MCF 10A (cell line): ENCODE measurements around the gene ZNF652. TPM values are rescaled to one million over a fixed set of nuclear protein-coding genes. Genes with fewer than 3 reads are reported as not detected.

Experiments
- BruUV-seq: library from RNA; stranded (reverse); fragments of 400-500 nt; replicated peaks from 2 replicates; lab custom pipeline; 2021; lab: Mats Ljungman, UMichigan
- CTCF ChIA-PET: fragments of 300-600 bp; sonication (Branson Sonifier 250); formaldehyde crosslinking; extraction: SDS; loops from one replicate; lab custom pipeline; 2021; ENCODE audit warnings: antibody characterized with exemption, inconsistent platforms; lab: Yijun Ruan, JAX
- POLR2A ChIA-PET: fragments of 300-600, 350-650 bp; sonication (Branson Sonifier 250); formaldehyde crosslinking; extraction: SDS; loops from one replicate; lab custom pipeline; 2020; ENCODE audit warnings: antibody characterized with exemption, inconsistent platforms; lab: Yijun Ruan, JAX
- DNase-seq: peaks from one replicate; pipeline ENCODE4 v3.0.0-alpha.2; 2018; ENCODE audit not compliant: unreplicated experiment
- H3K27ac Mint-ChIP-seq: one replicate; pipeline ENCODE4 v1.8.0; 2022; ENCODE audit warnings: mild to moderate bottlenecking, low read depth, mixed read lengths; ENCODE audit not compliant: unreplicated experiment
- H3K27me3 Mint-ChIP-seq: one replicate; pipeline ENCODE4 v1.8.0; 2022; ENCODE audit warnings: mixed read lengths; ENCODE audit not compliant: insufficient read depth, unreplicated experiment
- H3K36me3 Mint-ChIP-seq: one replicate; pipeline ENCODE4 v1.8.0; 2022; ENCODE audit warnings: mild to moderate bottlenecking, moderate library complexity, mixed read lengths; ENCODE audit not compliant: insufficient read depth, unreplicated experiment
- H3K4me1 Mint-ChIP-seq: one replicate; pipeline ENCODE4 v1.8.0; 2022; ENCODE audit warnings: mixed read lengths; ENCODE audit not compliant: insufficient read depth, unreplicated experiment
- H3K4me3 Mint-ChIP-seq: one replicate; pipeline ENCODE4 v1.8.0; 2022; ENCODE audit warnings: mild to moderate bottlenecking, moderate library complexity, mixed read lengths; ENCODE audit not compliant: unreplicated experiment
- H3K9me3 Mint-ChIP-seq: one replicate; pipeline ENCODE4 v1.8.0; 2022; ENCODE audit warnings: mixed read lengths; ENCODE audit not compliant: unreplicated experiment
- intact Hi-C: fragments of 100-400 bp; cut with micrococcal nuclease; formaldehyde crosslinking; loops from 2 replicates; pipeline ENCODE4 v1.14.1; 2022
- total RNA-seq: library from RNA; stranded (reverse); gene quantifications from 2 replicates; pipeline ENCODE4 v1.2.3, GENCODE V29; 2022
- TF ChIP-seq, protein P1 (sequence below): fragments of 200-600 bp; IDR thresholded peaks from one replicate; pipeline ENCODE4 v1.8.0; 2022; ENCODE audit warnings: antibody characterized with exemption, mild to moderate bottlenecking; ENCODE audit not compliant: unreplicated experiment

ZNF652 gene
- total RNA-seq, 1 experiment from 2014 or later: 18.8 TPM

DNA sequence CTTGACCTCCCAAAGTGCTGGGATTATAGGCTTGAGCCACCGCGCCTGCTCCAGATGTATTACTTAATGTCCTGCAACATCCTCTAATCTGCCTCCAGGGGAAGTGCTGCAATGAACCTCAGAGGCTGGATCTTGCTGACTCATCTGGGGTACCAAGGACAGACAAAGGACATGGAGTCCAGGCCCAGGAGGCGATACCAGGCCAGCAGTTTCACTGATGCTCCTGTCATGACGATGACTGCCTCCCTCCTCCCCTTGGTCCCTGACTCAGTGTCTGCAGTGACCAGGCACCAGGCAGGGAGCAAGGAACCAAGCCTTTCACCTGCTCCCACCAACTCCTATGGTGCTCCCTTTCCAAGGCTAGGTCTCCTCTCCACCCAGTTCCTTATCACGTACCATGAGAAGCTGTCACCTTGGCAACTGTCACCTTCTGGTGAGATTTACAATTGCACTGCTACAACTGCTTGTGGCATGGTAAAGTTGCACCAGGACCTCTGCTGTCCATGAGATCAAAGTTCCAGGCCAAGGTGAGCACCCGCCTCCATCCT lies 109.8 kb downstream of the ZNF652 start:
- Mint-ChIP-seq H3K27ac (no peak overlapping the region), H3K27me3 (no peaks in the 10 kb centered on the region), H3K9me3 (no peaks in the 10 kb centered on the region), H3K4me3 (no peak overlapping the region), H3K36me3 (no peaks in the 10 kb centered on the region), H3K4me1 (peaks cover 11% of the 10 kb centered on the region)
- DNase-seq: peak; percentile 79
- TF ChIP-seq, protein P1, sequence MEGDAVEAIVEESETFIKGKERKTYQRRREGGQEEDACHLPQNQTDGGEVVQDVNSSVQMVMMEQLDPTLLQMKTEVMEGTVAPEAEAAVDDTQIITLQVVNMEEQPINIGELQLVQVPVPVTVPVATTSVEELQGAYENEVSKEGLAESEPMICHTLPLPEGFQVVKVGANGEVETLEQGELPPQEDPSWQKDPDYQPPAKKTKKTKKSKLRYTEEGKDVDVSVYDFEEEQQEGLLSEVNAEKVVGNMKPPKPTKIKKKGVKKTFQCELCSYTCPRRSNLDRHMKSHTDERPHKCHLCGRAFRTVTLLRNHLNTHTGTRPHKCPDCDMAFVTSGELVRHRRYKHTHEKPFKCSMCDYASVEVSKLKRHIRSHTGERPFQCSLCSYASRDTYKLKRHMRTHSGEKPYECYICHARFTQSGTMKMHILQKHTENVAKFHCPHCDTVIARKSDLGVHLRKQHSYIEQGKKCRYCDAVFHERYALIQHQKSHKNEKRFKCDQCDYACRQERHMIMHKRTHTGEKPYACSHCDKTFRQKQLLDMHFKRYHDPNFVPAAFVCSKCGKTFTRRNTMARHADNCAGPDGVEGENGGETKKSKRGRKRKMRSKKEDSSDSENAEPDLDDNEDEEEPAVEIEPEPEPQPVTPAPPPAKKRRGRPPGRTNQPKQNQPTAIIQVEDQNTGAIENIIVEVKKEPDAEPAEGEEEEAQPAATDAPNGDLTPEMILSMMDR: no peak
- ChIA-PET CTCF (no interaction called here), POLR2A (interaction anchor here (0.7 kb wide), 1 partner anchor 151 kb away, joined by 3 read pairs; no protein-coding TSS in a partner anchor)
- intact Hi-C loops: no loop called here
- no TSS peak for BruUV-seq

DNA sequence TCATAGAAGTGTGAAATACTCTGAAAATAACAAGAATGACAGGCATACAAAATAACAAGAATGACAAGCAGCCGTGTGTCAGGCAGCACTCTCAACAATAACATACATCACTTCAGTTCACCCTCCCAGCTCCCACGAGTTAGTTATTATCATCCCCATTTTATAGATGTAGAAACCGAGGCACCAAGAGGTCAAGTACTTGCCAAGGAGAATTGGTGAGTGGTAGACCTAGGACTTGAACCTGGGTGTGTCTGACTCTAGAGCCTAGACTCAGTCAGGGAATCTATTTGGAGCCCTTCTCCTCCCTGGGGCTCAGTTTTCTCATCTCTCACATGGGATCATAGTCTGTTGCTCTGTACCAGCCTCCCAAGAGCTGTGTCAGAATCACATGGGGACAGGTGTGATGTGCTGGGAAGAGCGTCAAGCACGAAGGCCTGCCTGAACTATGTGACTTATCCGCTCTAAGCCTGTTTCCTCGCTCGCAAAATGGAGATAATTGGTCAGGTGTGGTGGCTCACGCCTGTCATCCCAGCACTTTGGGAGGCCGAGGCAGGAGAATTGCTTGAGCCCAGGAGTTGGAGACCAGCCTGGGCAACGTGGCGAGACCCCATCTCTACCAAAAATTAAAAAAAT lies 112.0 kb downstream of the ZNF652 start:
- intact Hi-C loops: no loop called here
- Mint-ChIP-seq H3K9me3 (no peaks in the 10 kb centered on the region), H3K27me3 (no peaks in the 10 kb centered on the region), H3K4me3 (no peak overlapping the region), H3K27ac (no peak overlapping the region), H3K36me3 (no peaks in the 10 kb centered on the region), H3K4me1 (peaks cover 11% of the 10 kb centered on the region)
- POLR2A ChIA-PET: no interaction called here
- no peak for DNase-seq
- BruUV-seq: no TSS peak
- TF ChIP-seq, protein P1: no peak
- CTCF ChIA-PET: interaction anchor here (0.7 kb wide), 1 partner anchor 206 kb away, joined by 3 read pairs; no protein-coding TSS in a partner anchor

DNA sequence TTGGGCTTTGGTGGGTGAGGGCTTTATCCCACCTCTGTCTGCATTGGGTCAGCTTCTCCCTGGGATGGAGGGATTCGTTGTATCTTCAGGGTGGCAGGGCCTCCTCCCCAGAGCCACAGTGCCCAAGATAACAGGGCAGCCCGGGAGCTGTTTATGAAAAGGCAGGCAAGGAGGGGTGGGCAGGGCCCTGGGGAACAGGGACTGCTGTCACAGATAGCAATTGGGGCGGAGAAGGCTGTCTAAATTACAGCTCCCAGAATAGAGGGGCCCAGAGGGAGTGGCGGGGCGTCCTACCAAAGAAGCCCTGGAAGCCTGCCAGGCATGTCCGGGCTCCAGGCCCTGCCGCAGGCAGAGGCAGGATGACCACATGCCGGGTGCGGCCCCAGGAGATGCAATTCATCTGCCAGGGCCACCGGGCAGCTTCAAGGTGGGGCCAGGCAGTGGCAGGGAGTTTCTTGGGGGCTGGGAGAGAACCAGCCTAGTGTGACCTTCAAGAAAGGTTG lies 112.7 kb downstream of the ZNF652 start:
- H3K36me3 Mint-ChIP-seq: no peaks in the 10 kb centered on the region
- no peak for DNase-seq
- H3K4me3 Mint-ChIP-seq: no peak overlapping the region

DNA sequence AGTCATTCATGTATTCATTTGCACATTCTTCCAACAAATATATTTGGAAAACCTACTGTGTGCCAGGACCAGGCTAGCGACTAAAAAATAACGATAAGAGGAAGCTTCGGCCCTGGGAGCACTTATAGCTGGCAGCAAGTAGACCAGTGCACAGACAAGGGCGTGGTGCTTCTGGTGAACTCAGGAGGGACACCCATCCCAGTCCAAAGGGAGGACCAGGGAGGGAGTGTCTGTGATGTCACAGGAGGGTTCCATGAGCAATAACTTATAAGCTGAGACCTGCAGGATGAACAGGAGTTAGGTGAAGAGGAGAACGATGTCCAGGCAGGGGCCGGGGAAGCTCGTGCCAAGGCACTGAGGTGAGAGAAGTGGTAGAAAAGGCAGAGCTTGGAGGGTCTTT lies 114.1 kb downstream of the ZNF652 start:
- H3K36me3 Mint-ChIP-seq: no peaks in the 10 kb centered on the region
- BruUV-seq: no TSS peak
- TF ChIP-seq, protein P1: no peak
- DNase-seq: no peak
- H3K9me3 Mint-ChIP-seq: no peaks in the 10 kb centered on the region
- no peak overlapping the region for H3K4me3 Mint-ChIP-seq
- H3K27ac Mint-ChIP-seq: no peak overlapping the region
- no peaks in the 10 kb centered on the region for H3K27me3 Mint-ChIP-seq
- CTCF ChIA-PET: interaction anchor here (0.6 to 1.2 kb wide), 3 partner anchors 21 to 630 kb away, joined by 3 to 4 read pairs (median 4); no protein-coding TSS in a partner anchor
- intact Hi-C loops: no loop called here
- POLR2A ChIA-PET: no interaction called here
- peaks cover 11% of the 10 kb centered on the region for H3K4me1 Mint-ChIP-seq

More for the DNA sequence above, 112.7 kb downstream of the ZNF652 start:
- TF ChIP-seq, protein P1: no peak
- Mint-ChIP-seq H3K27me3 (no peaks in the 10 kb centered on the region), H3K4me1 (peaks cover 11% of the 10 kb centered on the region), H3K9me3 (no peaks in the 10 kb centered on the region), H3K27ac (peak overlapping the region; percentile 52)
- no TSS peak for BruUV-seq
- ChIA-PET POLR2A (no interaction called here), CTCF (interaction anchor here (0.6 kb wide), 1 partner anchor 275 kb away, joined by 3 read pairs; no protein-coding TSS in a partner anchor)
- intact Hi-C loops: no loop called here
